K562 (cell line): ENCODE measurements around the gene LSM14B. TPM values are rescaled to one million over a fixed set of nuclear protein-coding genes. Genes with fewer than 3 reads are reported as not detected.

Experiments used
- ATAC-seq: fragments of 200-7000 bp; cut with Tn5 transposase; 3 replicates; pipeline ENCODE4 v1.9.1; 2020; ENCODE audit warnings: moderate library complexity
- BruUV-seq: library from RNA; stranded (reverse); fragments of 400-500 nt; replicated peaks from 2 replicates; lab custom pipeline; 2021; lab: Mats Ljungman, UMichigan
- CTCF ChIA-PET: fragments of 300-600 bp; formaldehyde crosslinking; extraction: SDS; loops from one replicate; lab custom pipeline; 2021; ENCODE audit warnings: low intra/inter-chr PET ratio; lab: Yijun Ruan, JAX
- POLR2A ChIA-PET: fragments of 300-600, 350-650 bp; sonication (Branson Sonifier 250); formaldehyde crosslinking; extraction: SDS; loops from one replicate; lab custom pipeline; 2021; ENCODE audit warnings: antibody characterized with exemption, inconsistent platforms; lab: Yijun Ruan, JAX
- DNase-seq, 4 experiments: peaks; one replicate each; pipeline versions ENCODE4 v3.0.0 to v3.0.0-alpha.2; 2011 to 2018; ENCODE audit warnings: low spot score in 3 of 4, mixed read lengths in 3 of 4; ENCODE audit errors: extremely low read depth in 1 of 4
- FAIRE-seq: peaks from 2 replicates; lab custom pipeline; 2011; peaks lifted over from hg19 to GRCh38; lab: Jason Lieb, UNC
- H2AFZ ChIP-seq: 2 replicates; pipeline ENCODE4 v1.6.0; 2011; ENCODE audit warnings: low read depth, low read length, control low read depth, inconsistent platforms
- H3K27ac ChIP-seq: fragments of 200-600 bp; 3 replicates; pipeline ENCODE4 v1.8.0; 2011; ENCODE audit warnings: low read depth, mild to moderate bottlenecking, control low read depth, inconsistent platforms, low read length, moderate library complexity, mixed read lengths; ENCODE audit errors: extremely low read depth
- H3K27me3 ChIP-seq, 2 experiments: fragments of 300-600 bp in 1 of 2; 2 replicates in 1 of 2; 3 replicates in 1 of 2; pipeline versions ENCODE4 v1.6.0 to v1.8.0; 2011; ENCODE audit warnings: inconsistent platforms in 2 of 2, low read length in 2 of 2, mild to moderate bottlenecking in 1 of 2, mixed read lengths in 1 of 2, moderate library complexity in 1 of 2; ENCODE audit not compliant: control insufficient read depth in 2 of 2, insufficient read depth in 2 of 2
- H3K36me3 ChIP-seq: fragments of 300-600 bp; 3 replicates; pipeline ENCODE4 v1.8.0; 2011; ENCODE audit warnings: mild to moderate bottlenecking, low read length, inconsistent platforms; ENCODE audit not compliant: control insufficient read depth, insufficient read depth
- H3K4me1 ChIP-seq, 2 experiments: fragments of 200-600 bp in 1 of 2; replicated peaks in 1 of 2; 2 replicates in 1 of 2; 3 replicates in 1 of 2; pipeline versions ENCODE4 v1.5.1 to v1.8.0; 2011; ENCODE audit warnings: inconsistent platforms in 2 of 2, low read length in 2 of 2, mild to moderate bottlenecking in 1 of 2, mixed read lengths in 1 of 2, moderate library complexity in 1 of 2; ENCODE audit not compliant: control insufficient read depth in 2 of 2, insufficient read depth in 2 of 2
- H3K4me2 ChIP-seq: 2 replicates; pipeline ENCODE4 v1.6.1; 2011; ENCODE audit warnings: low read length, control low read depth, inconsistent platforms, mixed read lengths; ENCODE audit not compliant: insufficient read depth
- H3K4me3 ChIP-seq: fragments of 200-600 bp; sonication (generic), shearing (Covaris generic); 2 replicates; pipeline ENCODE4 v1.5.1; 2016; ENCODE audit warnings: control low read depth, inconsistent platforms
- H3K79me2 ChIP-seq: fragments of 200-600 bp; 3 replicates; pipeline ENCODE4 v1.8.0; 2011; ENCODE audit warnings: low read length, inconsistent platforms; ENCODE audit not compliant: control insufficient read depth, insufficient read depth
- H3K9ac ChIP-seq, 2 experiments: 2 replicates each; pipeline versions ENCODE4 v1.6.0 to v1.6.1; 2011; ENCODE audit warnings: low read depth in 2 of 2, low read length in 2 of 2, control low read depth in 1 of 2, inconsistent platforms in 1 of 2, mild to moderate bottlenecking in 1 of 2, mixed read lengths in 1 of 2; ENCODE audit not compliant: insufficient read depth in 1 of 2
- H3K9me1 ChIP-seq: one replicate; pipeline ENCODE4 v1.6.0; 2011; ENCODE audit warnings: inconsistent platforms, mild to moderate bottlenecking, low read length, moderate library complexity; ENCODE audit not compliant: control insufficient read depth, insufficient read depth
- H3K9me3 ChIP-seq: replicated peaks from 2 replicates; pipeline ENCODE4 v1.5.1; 2011; ENCODE audit warnings: low read depth, low read length, inconsistent platforms; ENCODE audit not compliant: control insufficient read depth, insufficient read depth
- H4K20me1 ChIP-seq: replicated peaks from 2 replicates; pipeline ENCODE4 v1.6.1; 2011; ENCODE audit warnings: low read length, inconsistent platforms, mixed read lengths; ENCODE audit not compliant: control insufficient read depth, insufficient read depth
- AFF1 ChIP-seq, 2 experiments: fragments of 450-650 bp; IDR thresholded peaks; 2 replicates each; pipeline ENCODE4 v1.6.1; 2018; ENCODE audit warnings: mild to moderate bottlenecking in 2 of 2, low read depth in 1 of 2; ENCODE audit not compliant: partially characterized antibody in 2 of 2
- TAF7 ChIP-seq: fragments of 450-650 bp; IDR thresholded peaks from 2 replicates; pipeline ENCODE4 v1.6.1; 2016; ENCODE audit warnings: missing genetic modification characterization, missing compliant biosample characterization
- WGBS: fragments of 100-300 bp; shearing (Covaris generic); methylation state at CpG from one replicate; pipeline ENCODE4 v1.1.6; 2016; ENCODE audit warnings: low coverage, mixed read lengths; ENCODE audit not compliant: insufficient coverage; ENCODE audit errors: missing lambda C conversion rate; 5-methylcytosine and 5-hydroxymethylcytosine counted together
- in situ Hi-C: fragments of 300-500 bp; cut with MboI; formaldehyde crosslinking; loops from 4 replicates; pipeline ENCODE4 v1.15.0; 2018; ENCODE audit warnings: inconsistent platforms, mixed read lengths
- intact Hi-C: fragments of 100-400 bp; cut with micrococcal nuclease; formaldehyde crosslinking; loops from 2 replicates; pipeline ENCODE4 v1.14.2; 2022
- polyA plus RNA-seq, 8 experiments: library from polyadenylated mRNA; depleted of rRNA in 4 of 8; stranded (reverse) in 5 of 8; unstranded in 3 of 8; fragments of >200 nt; fragmentation: Nextera tagmentation in 2 of 8; fragmentation: Illumina TruSeq in 1 of 8; extraction: Ambion mirVana in 2 of 8; extraction: Trizol in 1 of 8; gene quantifications; 2 replicates each; pipeline versions ENCODE4 v1.2.1 to v1.2.3, GENCODE V29; 2011 to 2014; ENCODE audit warnings: inconsistent platforms in 1 of 8, missing spikeins in 1 of 8
- total RNA-seq, 7 experiments: library from RNA; depleted of rRNA in 6 of 7; stranded (reverse); fragments of >200 nt in 6 of 7; fragmentation: Illumina TruSeq in 2 of 7; extraction: Trizol in 2 of 7; gene quantifications; 2 replicates each; pipeline versions ENCODE4 v1.2.1 to v1.2.3, GENCODE V29; 2011 to 2021; ENCODE audit warnings: low replicate concordance in 1 of 7

LSM14B gene
- total and polyA plus RNA-seq, 9 of the 15 experiments (the other 6 are each of a cell fraction or from before 2014, with no cell fraction given): 0.66 to 36.0 (median 20.2) TPM

GRCh38 chr20:62079166-62079565 lies 43.1 kb upstream of the LSM14B start:
- intact Hi-C loops (no loop called here), in situ Hi-C loops (no loop called here)
- H3K9ac ChIP-seq: no peak overlapping the region
- POLR2A ChIA-PET: no interaction called here
- H2AFZ ChIP-seq: no peak overlapping the region
- ATAC-seq (no peak), DNase-seq (no peak), FAIRE-seq (no peak)
- H3K9me3 ChIP-seq: peaks cover 5% of the 10 kb centered on the region
- WGBS: 13% methylated on average over 1 of the region's 1 CpG
- no peak overlapping the region for H3K27ac ChIP-seq
- H3K79me2 ChIP-seq: no peaks in the 10 kb centered on the region
- CTCF ChIA-PET: no interaction called here
- no peaks in the 10 kb centered on the region for H4K20me1 ChIP-seq
- peaks cover 24 to 31% of the 10 kb centered on the region in 2 experiments for H3K27me3 ChIP-seq
- no peaks in the 10 kb centered on the region for H3K9me1 ChIP-seq
- H3K4me3 ChIP-seq: no peak overlapping the region
- H3K36me3 ChIP-seq: no peaks in the 10 kb centered on the region
- no peaks in the 10 kb centered on the region for H3K4me1 ChIP-seq
- no TSS peak for BruUV-seq
- no peak overlapping the region for H3K4me2 ChIP-seq
- TF ChIP-seq AFF1 (IDR thresholded peaks at IDR 0.05; ENCODE audit: low read depth in 1 of 2, partially characterized antibody in 2 of 2) (peak in 1 of 2 experiments; percentile 98), TAF7 (no peak)
